H9 (cell line): Measurements from ENCODE around the gene SLC34A1. TPM values are rescaled to one million over a fixed set of nuclear protein-coding genes. Genes with fewer than 3 reads are reported as not detected.

Experiments used
- DNase-seq: peaks from one replicate; pipeline ENCODE4 v3.0.0-alpha.2; 2017
- H2AFZ ChIP-seq: one replicate; pipeline ENCODE4 v1.6.1; 2013; ENCODE audit warnings: mild to moderate bottlenecking, low read length, control low read depth, moderate library complexity
- H2AK5ac ChIP-seq: 2 replicates; pipeline ENCODE4 v1.6.1; 2013; ENCODE audit warnings: low read length, control low read depth, mixed read lengths; ENCODE audit not compliant: insufficient read length
- H2BK120ac ChIP-seq: one replicate; pipeline ENCODE4 v1.6.1; 2013; ENCODE audit warnings: low read depth, mild to moderate bottlenecking, low read length, control low read depth, inconsistent platforms; ENCODE audit not compliant: poor library complexity, severe bottlenecking
- H2BK12ac ChIP-seq: 2 replicates; pipeline ENCODE4 v1.6.1; 2013; ENCODE audit warnings: low read length, control low read depth, mixed read lengths, low read depth; ENCODE audit not compliant: insufficient read length
- H2BK15ac ChIP-seq: 2 replicates; pipeline ENCODE4 v1.6.1; 2013; ENCODE audit warnings: low read depth, low read length, control low read depth
- H2BK20ac ChIP-seq: one replicate; pipeline ENCODE4 v1.6.1; 2013; ENCODE audit warnings: low read depth, mild to moderate bottlenecking, low read length, control low read depth, inconsistent platforms; ENCODE audit not compliant: poor library complexity, severe bottlenecking
- H2BK5ac ChIP-seq: 2 replicates; pipeline ENCODE4 v1.6.1; 2013; ENCODE audit warnings: low read length, control low read depth, mixed read lengths; ENCODE audit not compliant: insufficient read length
- H3K14ac ChIP-seq: 2 replicates; pipeline ENCODE4 v1.6.1; 2013; ENCODE audit warnings: low read length, control low read depth; ENCODE audit not compliant: insufficient read depth
- H3K18ac ChIP-seq: 2 replicates; pipeline ENCODE4 v1.6.1; 2013; ENCODE audit warnings: low read depth, mild to moderate bottlenecking, mixed read lengths, low read length, control low read depth; ENCODE audit not compliant: insufficient read length
- H3K23ac ChIP-seq: 2 replicates; pipeline ENCODE4 v1.6.1; 2013; ENCODE audit warnings: low read length, control low read depth, mixed read lengths, low read depth; ENCODE audit not compliant: insufficient read length
- H3K23me2 ChIP-seq: 2 replicates; pipeline ENCODE4 v1.6.1; 2013; ENCODE audit warnings: low read depth, mild to moderate bottlenecking, mixed read lengths, low read length, control low read depth; ENCODE audit not compliant: insufficient read length, poor library complexity, severe bottlenecking
- H3K27ac ChIP-seq: 2 replicates; pipeline ENCODE4 v1.5.1; 2013; ENCODE audit warnings: low read length, control low read depth, mixed read lengths, low read depth; ENCODE audit not compliant: insufficient read length
- H3K27me3 ChIP-seq: 2 replicates; pipeline ENCODE4 v1.6.1; 2013; ENCODE audit warnings: low read length, control low read depth, inconsistent platforms; ENCODE audit not compliant: insufficient read depth
- H3K4ac ChIP-seq: 2 replicates; pipeline ENCODE4 v1.6.1; 2013; ENCODE audit warnings: low read depth, mild to moderate bottlenecking, control low read depth, inconsistent platforms, low read length, moderate library complexity
- H3K4me1 ChIP-seq: 2 replicates; pipeline ENCODE4 v1.6.1; 2013; ENCODE audit warnings: low read length, control low read depth, inconsistent platforms; ENCODE audit not compliant: insufficient read depth
- H3K4me2 ChIP-seq: 2 replicates; pipeline ENCODE4 v1.6.1; 2013; ENCODE audit warnings: low read length, control low read depth, mixed read lengths; ENCODE audit not compliant: insufficient read length, insufficient read depth
- H3K56ac ChIP-seq: 2 replicates; pipeline ENCODE4 v1.6.1; 2013; ENCODE audit warnings: low read depth, mild to moderate bottlenecking, mixed read lengths, low read length, control low read depth; ENCODE audit not compliant: insufficient read length
- H3K79me1 ChIP-seq: 2 replicates; pipeline ENCODE4 v1.6.1; 2013; ENCODE audit warnings: low read depth, mild to moderate bottlenecking, moderate library complexity, low read length, control low read depth, inconsistent platforms; ENCODE audit not compliant: insufficient read depth, poor library complexity, severe bottlenecking
- H3K79me2 ChIP-seq: 2 replicates; pipeline ENCODE4 v1.6.1; 2013; ENCODE audit warnings: low read length, control low read depth, inconsistent platforms; ENCODE audit not compliant: insufficient read depth
- H3K9ac ChIP-seq: 2 replicates; pipeline ENCODE4 v1.6.1; 2013; ENCODE audit warnings: low read length, control low read depth, mixed read lengths; ENCODE audit not compliant: insufficient read length; ENCODE audit errors: extremely low read depth
- H3K9me3 ChIP-seq: one replicate; pipeline ENCODE4 v1.6.1; 2013; ENCODE audit warnings: low read depth, low read length, inconsistent platforms; ENCODE audit not compliant: control insufficient read depth
- H3T11ph ChIP-seq: one replicate; pipeline ENCODE4 v1.6.1; 2013; ENCODE audit warnings: mild to moderate bottlenecking, low read length, control low read depth, inconsistent platforms
- H4K20me1 ChIP-seq: one replicate; pipeline ENCODE4 v1.6.1; 2013; ENCODE audit not compliant: control insufficient read depth, insufficient read length, insufficient read depth
- H4K5ac ChIP-seq: 2 replicates; pipeline ENCODE4 v1.6.1; 2013; ENCODE audit warnings: low read depth, mild to moderate bottlenecking, mixed read lengths, low read length, control low read depth; ENCODE audit not compliant: insufficient read length
- H4K8ac ChIP-seq: replicated peaks from 2 replicates; pipeline ENCODE4 v1.6.1; 2013; ENCODE audit warnings: low read length, control low read depth, mixed read lengths, low read depth; ENCODE audit not compliant: insufficient read length
- H4K91ac ChIP-seq: 2 replicates; pipeline ENCODE4 v1.6.1; 2013; ENCODE audit warnings: low read depth, mild to moderate bottlenecking, moderate library complexity, mixed read lengths, low read length, control low read depth; ENCODE audit not compliant: insufficient read length
- H3K27ac Mint-ChIP-seq, 3 experiments: 2 replicates in 2 of 3; 3 replicates in 1 of 3; pipeline ENCODE4 v1.8.0; 2020 to 2021; ENCODE audit warnings: mixed read lengths in 3 of 3, mild to moderate bottlenecking in 1 of 3, moderate library complexity in 1 of 3
- H3K27me3 Mint-ChIP-seq: 2 replicates; pipeline ENCODE4 v1.8.0; 2021; ENCODE audit warnings: low read depth, mild to moderate bottlenecking, moderate library complexity, mixed read lengths
- H3K36me3 Mint-ChIP-seq, 3 experiments: 2 replicates in 2 of 3; 3 replicates in 1 of 3; pipeline ENCODE4 v1.8.0; 2020 to 2021; ENCODE audit warnings: low read depth in 3 of 3, mixed read lengths in 3 of 3; ENCODE audit not compliant: insufficient read depth in 1 of 3
- H3K4me1 Mint-ChIP-seq, 2 experiments: 2 replicates each; pipeline ENCODE4 v1.8.0; 2020; ENCODE audit warnings: mixed read lengths in 2 of 2
- H3K4me3 Mint-ChIP-seq, 2 experiments: 2 replicates in 1 of 2; 3 replicates in 1 of 2; pipeline ENCODE4 v1.8.0; 2020 to 2021; ENCODE audit warnings: mild to moderate bottlenecking in 2 of 2, mixed read lengths in 2 of 2, moderate library complexity in 1 of 2
- H3K9me3 Mint-ChIP-seq, 2 experiments: 2 replicates in 1 of 2; 3 replicates in 1 of 2; pipeline ENCODE4 v1.8.0; 2020; ENCODE audit warnings: mild to moderate bottlenecking in 2 of 2, mixed read lengths in 2 of 2, moderate library complexity in 1 of 2
- whole genome bisulfite sequencing: extraction: QIAGEN DNeasy Blood & Tissue Kit; methylation state at CpG from one replicate; pipeline ENCODE4 v1.1.7; 2013; ENCODE audit warnings: missing lambda C conversion rate, low lambda C conversion rate, mixed read lengths; ENCODE audit not compliant: insufficient read length; ENCODE audit errors: extremely low coverage; 5-methylcytosine and 5-hydroxymethylcytosine counted together
- total RNA-seq: library from RNA; stranded (reverse); gene quantifications from 2 replicates; pipeline ENCODE4 v1.2.1, GENCODE V29; 2021
- TF ChIP-seq, protein P1 (sequence below): fragments of 200-600 bp; sonication (generic); conservative IDR thresholded peaks from 3 replicates; pipeline ENCODE4 v1.8.0; 2021; ENCODE audit warnings: antibody characterized with exemption, mild to moderate bottlenecking

SLC34A1 gene
- total RNA-seq, 1 experiment from 2014 or later: not detected

DNA sequence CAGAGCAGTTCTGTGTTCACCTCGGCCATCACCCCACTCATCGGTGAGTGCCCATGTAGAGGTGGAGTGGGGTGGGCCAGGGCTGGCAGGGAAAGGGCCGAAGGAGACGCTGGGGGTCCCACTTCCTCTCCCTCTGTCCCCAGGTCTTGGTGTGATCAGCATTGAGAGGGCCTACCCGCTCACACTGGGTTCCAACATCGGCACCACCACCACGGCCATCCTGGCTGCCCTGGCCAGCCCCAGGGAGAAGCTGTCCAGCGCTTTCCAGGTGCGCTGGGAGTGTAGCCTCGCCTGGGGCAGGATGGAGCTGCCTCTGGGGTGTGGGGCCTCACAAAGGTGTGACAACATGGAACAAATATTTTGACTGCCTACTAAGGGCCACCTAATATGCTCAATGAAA, 12.6 kb downstream of the SLC34A1 start:
- no peaks in the 10 kb centered on the region for H3K79me2 ChIP-seq
- no peaks in the 10 kb centered on the region for H3K36me3 Mint-ChIP-seq
- H2BK5ac ChIP-seq: no peak overlapping the region
- TF ChIP-seq, protein P1, sequence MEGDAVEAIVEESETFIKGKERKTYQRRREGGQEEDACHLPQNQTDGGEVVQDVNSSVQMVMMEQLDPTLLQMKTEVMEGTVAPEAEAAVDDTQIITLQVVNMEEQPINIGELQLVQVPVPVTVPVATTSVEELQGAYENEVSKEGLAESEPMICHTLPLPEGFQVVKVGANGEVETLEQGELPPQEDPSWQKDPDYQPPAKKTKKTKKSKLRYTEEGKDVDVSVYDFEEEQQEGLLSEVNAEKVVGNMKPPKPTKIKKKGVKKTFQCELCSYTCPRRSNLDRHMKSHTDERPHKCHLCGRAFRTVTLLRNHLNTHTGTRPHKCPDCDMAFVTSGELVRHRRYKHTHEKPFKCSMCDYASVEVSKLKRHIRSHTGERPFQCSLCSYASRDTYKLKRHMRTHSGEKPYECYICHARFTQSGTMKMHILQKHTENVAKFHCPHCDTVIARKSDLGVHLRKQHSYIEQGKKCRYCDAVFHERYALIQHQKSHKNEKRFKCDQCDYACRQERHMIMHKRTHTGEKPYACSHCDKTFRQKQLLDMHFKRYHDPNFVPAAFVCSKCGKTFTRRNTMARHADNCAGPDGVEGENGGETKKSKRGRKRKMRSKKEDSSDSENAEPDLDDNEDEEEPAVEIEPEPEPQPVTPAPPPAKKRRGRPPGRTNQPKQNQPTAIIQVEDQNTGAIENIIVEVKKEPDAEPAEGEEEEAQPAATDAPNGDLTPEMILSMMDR: no peak
- no peak overlapping the region for H2BK15ac ChIP-seq
- H2BK12ac ChIP-seq: no peak overlapping the region
- no peak overlapping the region for H4K8ac ChIP-seq
- H3K4me3 Mint-ChIP-seq: no peak overlapping the region
- H2BK20ac ChIP-seq: no peak overlapping the region
- H2AFZ ChIP-seq: no peak overlapping the region
- no peaks in the 10 kb centered on the region for H3K23me2 ChIP-seq
- H3K14ac ChIP-seq: no peak overlapping the region
- H4K91ac ChIP-seq: no peak overlapping the region
- H3K9ac ChIP-seq: no peak overlapping the region
- no peak overlapping the region for H3K23ac ChIP-seq
- no peak overlapping the region for H3K4me2 ChIP-seq
- no peak overlapping the region for H3K27ac ChIP-seq
- no peaks in the 10 kb centered on the region for H3K9me3 ChIP-seq
- no peak for DNase-seq
- H4K20me1 ChIP-seq: no peaks in the 10 kb centered on the region
- H2AK5ac ChIP-seq: no peak overlapping the region
- H3K9me3 Mint-ChIP-seq: no peaks in the 10 kb centered on the region
- peaks cover 37% of the 10 kb centered on the region for H3K27me3 Mint-ChIP-seq
- no peak overlapping the region for H3K27ac Mint-ChIP-seq
- H3K56ac ChIP-seq: no peak overlapping the region
- H2BK120ac ChIP-seq: no peak overlapping the region
- H3K4ac ChIP-seq: no peak overlapping the region
- no peak overlapping the region for H4K5ac ChIP-seq
- H3K4me1 Mint-ChIP-seq: peaks cover 10 to 17% of the 10 kb centered on the region in 2 experiments
- H3K79me1 ChIP-seq: no peaks in the 10 kb centered on the region
- H3K18ac ChIP-seq: no peak overlapping the region
- no CpG with 5 or more reads among the region's 10 CpGs for WGBS
- no peak overlapping the region for H3T11ph ChIP-seq
- no peaks in the 10 kb centered on the region; the same call in 1 of the 2 replicates for H3K4me1 ChIP-seq
- no peaks in the 10 kb centered on the region; the same call in 1 of the 2 replicates for H3K27me3 ChIP-seq
